ENCODE measurements around the gene ABCC5.

GRCh38 chr3:183892610-183893214, 125.0 kb downstream of the ABCC5 start:
- TF ChIP-seq POLR2AphosphoS5 (IDR thresholded peaks at IDR 0.05; ENCODE audit: low read depth, low read length) (no peak), FOXP2 (optimal IDR thresholded peaks at IDR 0.05; ENCODE audit: borderline replicate concordance, extremely low read depth, extremely low read length, insufficient read depth) (no peak)

Measured in PFSK-1 (cell line).